Measurements from ENCODE around the gene KCNMB1. TPM values are rescaled to one million over a fixed set of nuclear protein-coding genes. Genes with fewer than 3 reads are reported as not detected.

KCNMB1 gene
- total RNA-seq, 2 experiments from 2014 or later: not detected

DNA sequence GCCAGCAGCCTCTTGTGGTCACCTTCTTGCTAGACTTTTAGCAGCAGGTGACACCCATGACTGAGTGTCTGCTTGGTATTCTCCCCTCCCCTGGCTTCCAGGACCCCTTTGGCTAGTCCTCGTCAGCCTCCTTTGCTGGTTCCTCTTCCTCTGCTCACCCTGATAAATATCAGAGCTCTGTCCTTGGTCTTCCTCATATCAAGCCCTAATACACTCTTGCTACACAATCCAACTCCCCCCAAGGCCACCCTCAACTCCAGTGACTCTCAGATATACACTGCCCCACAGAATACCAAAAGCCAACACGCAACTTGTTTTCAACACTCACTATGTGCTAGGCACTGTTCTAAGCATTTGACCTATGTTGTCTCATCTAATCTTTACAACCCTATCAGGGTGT, 61.3 kb downstream of the KCNMB1 start:
- peaks cover 2% of the 10 kb centered on the region for H3K4me1 Mint-ChIP-seq
- H3K4me3 Mint-ChIP-seq: no peak overlapping the region
- no peak for DNase-seq
- H3K36me3 Mint-ChIP-seq: no peaks in the 10 kb centered on the region
- CTCF ChIA-PET: interaction anchor here (1.0 to 4.2 kb wide), 6 partner anchors 11 to 101 kb away, joined by 3 to 24 read pairs (median 5); partner anchors contain the start of gene LCP2
- H3K27ac Mint-ChIP-seq: no peak overlapping the region
- ATAC-seq: no peak
- no peaks in the 10 kb centered on the region for H3K9me3 Mint-ChIP-seq (ENCODE audit: low read depth)
- no peaks in the 10 kb centered on the region for H3K27me3 Mint-ChIP-seq

DNA sequence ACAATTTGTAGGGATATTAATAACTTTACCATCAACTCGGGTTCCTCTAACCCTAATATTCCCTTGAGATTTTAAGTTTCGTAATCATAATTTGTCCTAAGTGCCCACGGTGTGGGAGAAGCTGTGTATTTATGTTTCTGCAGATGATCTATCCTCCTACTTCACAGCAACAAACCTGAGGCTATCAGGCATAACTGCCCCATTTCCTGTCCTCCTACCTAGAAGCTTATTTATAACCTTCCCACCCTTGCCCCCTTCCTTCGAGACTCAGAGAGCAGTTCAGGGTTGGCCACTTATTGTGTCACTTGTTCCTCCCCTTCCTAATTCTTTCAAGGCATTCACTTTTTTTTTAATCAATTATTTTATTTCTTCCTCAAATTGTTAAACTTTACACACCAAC, 62.0 kb downstream of the KCNMB1 start:
- CTCF ChIA-PET: interaction anchor here (1.0 to 4.2 kb wide), 7 partner anchors 11 to 101 kb away, joined by 3 to 24 read pairs (median 5); partner anchors contain the start of gene LCP2
- Mint-ChIP-seq H3K27me3 (no peaks in the 10 kb centered on the region), H3K36me3 (no peaks in the 10 kb centered on the region), H3K4me3 (no peak overlapping the region), H3K27ac (no peak overlapping the region), H3K9me3 (ENCODE audit: low read depth) (no peaks in the 10 kb centered on the region), H3K4me1 (peaks cover 2% of the 10 kb centered on the region)
- DNase-seq: no peak
- no peak for ATAC-seq

Other genes starting within 250 kb of the KCNMB1 start
- not detected for gene C5orf58, start 156.4 kb downstream of the KCNMB1 start, total RNA-seq
- gene LCP2, start 91.6 kb downstream of the KCNMB1 start, total RNA-seq: 100 to 1,000 TPM; 393 to 419 TPM
- not detected for gene KCNIP1, start 114.7 kb upstream of the KCNMB1 start, total RNA-seq

All from activated CD8-positive, alpha-beta memory T cell treated with anti-CD3 and anti-CD28 coated beads, Interleukin-2, amount 10 ng/mL, durations not matched to agents 7 days and 5 days (primary cell).